HG02610 (cell line): ENCODE measurements around the gene CASTOR1.
A peak's percentile ranks its signal among the peaks of the same experiment; 100 is the strongest.

Experiments
- ATAC-seq: cut with Tn5 transposase; IDR thresholded peaks from one replicate; pipeline ENCODE4 v1.9.1; 2021; ENCODE audit warnings: mild to moderate bottlenecking, moderate library complexity; ENCODE audit not compliant: unreplicated experiment

CASTOR1 gene

DNA sequence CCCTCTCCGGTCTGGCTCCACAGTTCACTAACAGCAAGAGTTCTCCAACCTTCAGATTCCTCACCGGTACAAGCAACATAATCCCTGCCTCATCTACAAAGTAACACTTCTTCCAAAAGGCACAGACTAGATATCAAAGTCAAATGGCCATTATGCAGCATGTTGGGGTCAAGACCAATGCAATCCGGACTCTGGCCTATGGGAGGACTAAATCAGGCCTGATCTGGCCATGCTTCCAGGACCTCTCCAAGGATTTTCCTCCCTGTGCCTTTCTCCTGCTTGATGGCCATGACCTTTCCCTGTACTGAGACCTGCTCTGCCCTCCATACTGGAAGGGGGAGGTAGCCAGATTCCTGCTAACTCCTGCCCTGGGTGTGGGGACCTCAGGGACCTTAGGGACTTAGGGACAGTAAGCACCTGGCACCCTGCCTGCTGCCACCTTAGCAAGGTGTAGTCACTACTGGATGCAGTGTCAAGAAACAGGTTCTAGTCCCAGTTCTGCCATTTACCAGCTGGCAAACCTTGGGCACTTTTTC, 30.8 kb upstream of the CASTOR1 start:
- no peak for ATAC-seq

DNA sequence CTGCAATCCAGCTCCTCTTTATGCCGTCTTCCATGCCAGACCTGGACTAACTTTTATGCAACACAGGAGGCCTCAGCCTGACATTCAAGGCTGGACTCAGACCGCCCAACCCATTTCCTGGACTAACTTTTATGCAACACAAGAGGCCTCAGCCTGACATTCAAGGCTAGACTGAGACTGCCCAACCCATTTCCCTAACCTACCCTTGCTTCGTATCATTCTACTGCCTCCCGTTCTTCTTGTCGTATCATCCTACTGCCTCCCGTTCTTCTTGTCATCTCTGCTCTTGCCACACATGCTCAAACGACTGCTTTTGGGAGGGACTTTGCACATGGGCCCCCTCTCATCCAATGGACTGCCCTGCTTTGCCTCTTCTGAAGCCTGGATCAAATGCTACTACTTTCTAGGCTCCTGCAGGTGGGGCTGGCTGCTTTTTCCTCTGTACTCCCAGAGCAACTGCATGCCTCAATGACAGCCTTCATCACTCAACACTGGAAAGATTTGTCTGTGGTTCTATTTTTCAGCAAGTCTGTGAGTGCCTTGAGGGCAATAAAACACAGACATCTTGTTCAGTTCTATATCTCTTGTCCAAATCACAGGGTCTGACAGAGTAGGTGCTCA, 29.6 kb upstream of the CASTOR1 start:
- ATAC-seq, result no peak

DNA sequence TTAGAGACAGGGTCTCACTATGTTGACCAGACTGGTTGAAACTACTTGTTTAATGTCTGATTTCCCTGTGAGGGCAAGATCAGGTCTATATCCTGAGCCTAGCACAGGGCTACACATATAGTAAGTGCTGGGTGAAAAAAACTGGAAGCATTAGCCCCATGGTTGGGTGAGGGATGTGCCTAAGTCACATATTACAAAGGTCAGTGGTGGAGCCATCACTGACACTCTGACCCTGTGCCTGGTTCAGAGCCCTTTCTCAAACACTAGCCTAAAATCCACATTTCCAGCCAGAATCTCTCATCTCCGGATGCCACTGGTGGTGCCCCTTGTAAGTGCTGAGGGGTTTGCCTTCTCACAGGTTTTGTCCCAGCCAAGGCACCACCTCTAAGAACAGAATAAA, 28.5 kb upstream of the CASTOR1 start:
- ATAC-seq, result no peak

DNA sequence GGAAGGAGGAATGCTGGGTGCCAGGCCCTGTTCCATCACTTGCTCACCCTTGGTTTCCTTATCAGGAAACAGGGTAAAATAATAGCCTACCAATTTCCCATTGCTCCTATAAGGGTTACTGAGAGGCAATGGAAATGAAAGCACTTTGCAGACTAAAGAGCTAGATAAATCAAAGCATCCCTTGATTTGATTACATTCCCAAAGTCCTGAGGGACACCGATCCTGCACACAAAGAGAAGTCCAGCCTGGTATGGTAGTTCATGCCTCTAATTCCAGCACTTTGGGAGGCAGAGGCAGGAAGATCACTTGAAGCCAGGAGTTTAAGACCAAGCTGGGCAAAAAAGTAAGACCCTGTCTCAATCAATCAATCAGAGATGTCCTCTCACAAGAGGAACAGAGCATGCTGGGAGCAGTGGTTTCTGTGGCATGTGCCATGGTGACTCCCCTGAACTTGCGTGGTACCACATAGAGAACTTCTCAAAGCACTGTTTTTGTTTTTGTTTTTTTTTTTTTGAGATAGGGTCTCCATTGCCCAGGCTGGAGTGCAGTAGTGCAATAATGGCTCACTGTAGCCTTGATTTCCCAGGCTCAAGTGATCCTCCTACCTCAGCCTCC, 26.8 kb upstream of the CASTOR1 start:
- ATAC-seq, result no peak

DNA sequence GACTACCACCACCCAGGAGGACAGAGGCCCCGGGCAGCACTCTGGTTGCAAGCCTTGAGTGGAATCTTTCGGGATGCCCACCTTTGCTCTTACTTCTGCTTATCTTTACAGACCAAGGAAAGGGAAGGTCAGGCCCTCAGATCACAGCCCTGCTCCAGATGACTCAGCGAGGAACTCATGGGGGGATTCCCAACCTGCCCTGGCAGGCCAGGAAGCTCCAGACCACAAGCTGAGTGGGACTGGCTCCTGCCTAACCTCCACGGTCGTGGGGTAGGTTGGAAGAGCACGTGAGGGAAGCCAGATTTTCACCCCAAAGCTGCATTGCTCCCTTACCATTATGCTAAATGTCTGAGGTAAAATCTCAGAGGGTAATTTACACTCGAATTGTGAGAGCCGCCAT, 25.6 kb upstream of the CASTOR1 start:
- ATAC-seq, result peak; percentile 61

DNA sequence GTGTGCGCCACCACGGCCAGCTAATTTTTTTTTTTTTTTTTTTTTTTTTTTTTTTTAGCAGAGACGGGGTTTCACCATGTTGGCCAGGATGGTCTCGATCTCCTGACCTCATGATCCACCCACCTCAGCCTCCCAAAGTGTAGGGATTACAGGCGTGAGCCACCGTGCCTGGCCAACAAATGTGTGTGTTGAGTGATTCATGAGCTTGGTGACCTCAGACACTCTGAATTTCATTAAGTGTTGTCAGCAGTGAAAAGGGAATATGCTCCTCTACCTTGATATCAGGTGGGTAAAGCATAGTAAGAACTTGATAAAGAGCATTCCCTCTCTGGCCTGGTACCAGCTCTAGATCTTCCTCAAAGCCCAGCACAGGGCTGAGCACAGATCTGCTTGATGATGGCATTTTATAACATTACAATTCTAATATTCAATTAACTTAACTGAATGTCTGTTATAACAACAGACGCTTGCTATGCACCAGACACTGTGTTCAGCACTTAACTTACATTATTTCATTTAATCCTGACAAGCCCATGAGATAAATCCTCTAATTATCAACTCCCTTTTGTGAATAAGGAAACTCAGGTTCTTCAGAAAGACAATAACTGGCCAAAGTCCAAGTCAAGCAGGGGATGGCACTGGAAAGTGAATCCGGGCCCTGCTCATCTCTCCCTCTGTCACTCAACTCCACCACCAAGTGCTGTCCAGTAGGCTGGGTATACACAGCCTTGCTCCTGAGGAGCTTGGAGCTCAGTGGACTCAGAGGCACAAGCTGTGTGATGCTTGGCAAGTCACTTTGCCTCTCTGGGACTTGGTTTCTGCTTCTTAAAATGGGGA, 24.4 kb upstream of the CASTOR1 start:
- ATAC-seq, result no peak

DNA sequence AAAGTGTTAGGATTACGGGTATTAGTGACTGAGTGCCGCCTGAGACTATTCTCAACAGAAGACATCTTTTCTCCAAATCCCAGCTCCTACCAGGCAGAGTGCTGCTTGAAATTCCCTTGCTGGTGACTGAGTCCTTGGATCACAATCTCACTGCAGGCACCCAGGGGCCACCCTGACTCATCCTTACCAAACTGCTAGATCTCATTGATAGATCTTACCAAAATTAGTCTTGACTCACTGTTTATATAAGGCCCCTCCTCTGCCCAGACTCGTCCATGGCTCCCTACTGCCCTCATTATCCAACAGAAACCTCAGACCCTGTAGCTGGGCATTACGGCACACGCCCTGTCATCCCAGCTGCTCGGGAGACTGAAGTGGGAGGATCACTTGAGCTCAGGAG, 22.7 kb upstream of the CASTOR1 start:
- no peak for ATAC-seq

DNA sequence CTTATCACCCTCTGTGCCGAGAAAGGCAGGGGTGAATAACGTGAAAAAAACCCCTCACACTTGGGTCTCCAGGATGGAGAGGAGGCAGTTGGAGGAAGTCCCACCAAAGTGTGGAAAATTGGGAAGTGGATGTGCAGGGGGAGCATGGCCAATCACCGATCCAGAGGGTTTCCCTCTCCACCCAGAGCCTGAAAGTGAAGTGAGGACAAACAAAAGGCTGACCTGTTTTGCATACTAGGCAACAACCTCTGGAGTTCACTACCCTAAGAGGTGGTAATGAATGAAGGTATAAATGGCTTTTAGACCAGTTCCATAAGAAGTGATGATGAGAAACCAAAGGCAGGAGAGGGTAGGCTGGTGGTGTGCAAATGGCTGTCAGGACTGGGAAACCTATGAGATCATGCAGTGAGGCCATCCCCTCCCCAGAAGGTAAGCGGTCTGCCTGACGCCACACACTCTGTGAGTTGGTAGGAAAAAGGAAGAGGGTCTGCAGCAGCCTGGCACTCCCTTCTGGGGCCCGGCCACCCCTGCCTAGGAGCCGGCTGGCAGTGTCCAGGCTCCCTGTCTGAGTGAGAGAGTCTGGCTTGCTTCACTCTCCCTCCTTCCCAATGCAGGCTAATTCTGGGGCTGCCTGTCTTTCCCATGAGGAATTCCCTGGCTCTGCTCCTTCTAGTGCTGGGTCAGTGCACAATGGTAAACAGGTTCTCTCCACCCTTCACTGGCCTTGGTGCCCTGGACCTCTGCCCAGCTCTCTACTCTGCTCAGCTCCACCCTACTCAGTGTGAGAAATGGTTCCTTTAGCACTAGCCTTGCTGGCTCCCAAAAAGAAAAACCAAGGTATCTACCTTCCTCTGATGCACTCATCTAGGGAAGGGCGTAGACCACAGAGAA, 21.8 kb upstream of the CASTOR1 start:
- ATAC-seq, result no peak

DNA sequence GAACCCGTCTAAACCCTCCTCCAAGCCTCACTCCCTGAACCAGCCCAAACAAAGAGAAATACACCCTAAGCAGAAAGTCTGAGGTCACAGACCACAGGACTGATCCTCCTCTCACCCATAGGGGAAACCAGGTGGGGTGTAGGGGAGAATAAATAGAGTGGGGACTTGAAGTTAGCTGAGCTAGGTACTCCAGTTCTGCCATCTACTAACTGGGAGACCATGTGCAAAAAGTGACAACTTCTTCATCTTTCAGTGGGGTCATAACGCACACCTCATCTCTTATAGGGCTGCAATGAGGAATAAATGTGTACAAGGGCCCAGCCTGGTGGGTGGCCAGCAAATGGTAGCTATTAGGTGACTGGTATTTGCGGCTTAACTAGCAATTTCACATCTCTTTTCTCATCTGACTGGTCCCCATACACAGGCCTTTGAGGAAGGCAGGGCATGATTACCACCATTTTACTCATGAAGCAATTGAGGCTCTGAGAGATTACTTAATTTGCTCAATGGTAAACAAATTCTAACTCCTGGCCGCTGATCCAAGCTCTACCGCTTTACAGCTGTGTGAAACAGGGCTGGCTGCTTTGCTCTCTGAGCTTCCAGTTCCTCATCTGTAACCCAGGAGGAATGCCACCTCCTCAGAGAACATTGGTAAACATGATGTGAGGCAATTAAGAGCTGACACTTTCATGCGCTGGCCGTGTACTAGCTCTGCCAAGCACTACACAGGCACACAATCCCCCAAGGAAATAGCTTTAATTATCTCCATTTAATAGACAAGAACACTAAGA, 20.8 kb upstream of the CASTOR1 start:
- ATAC-seq, result no peak

DNA sequence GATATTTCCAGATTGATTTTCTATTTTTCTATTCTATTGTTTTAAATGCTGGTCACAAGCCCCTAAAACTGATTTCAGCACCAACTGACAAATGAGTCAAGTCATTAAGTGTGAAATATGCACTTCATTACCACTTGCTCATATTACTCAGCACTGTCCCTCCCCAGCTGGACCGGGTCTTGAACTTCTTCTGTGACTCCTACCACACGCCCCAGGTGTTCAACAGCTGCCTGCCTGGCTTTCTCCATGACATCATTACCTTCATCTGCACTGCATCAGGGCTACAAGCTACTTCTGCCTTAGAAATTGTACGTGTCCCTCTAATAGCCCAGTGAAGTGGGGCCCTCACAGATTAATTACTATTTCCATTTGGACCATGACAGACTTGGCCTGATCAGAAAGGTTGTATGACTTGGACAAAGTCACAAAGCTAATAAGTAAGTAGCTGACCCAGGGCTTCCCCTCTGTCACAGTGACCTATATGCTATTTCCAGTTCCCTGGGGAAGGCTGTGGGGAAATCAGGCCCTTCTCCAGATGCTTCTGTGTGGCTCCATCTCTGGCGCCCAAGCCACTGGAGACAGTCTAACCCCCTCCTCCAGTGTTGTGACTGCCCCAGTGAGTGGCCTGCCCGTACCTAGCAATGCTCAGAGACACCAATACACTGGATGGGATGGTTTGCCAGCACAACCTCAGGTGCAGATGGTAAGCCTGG, 19.4 kb upstream of the CASTOR1 start:
- ATAC-seq, result peak; percentile 51

DNA sequence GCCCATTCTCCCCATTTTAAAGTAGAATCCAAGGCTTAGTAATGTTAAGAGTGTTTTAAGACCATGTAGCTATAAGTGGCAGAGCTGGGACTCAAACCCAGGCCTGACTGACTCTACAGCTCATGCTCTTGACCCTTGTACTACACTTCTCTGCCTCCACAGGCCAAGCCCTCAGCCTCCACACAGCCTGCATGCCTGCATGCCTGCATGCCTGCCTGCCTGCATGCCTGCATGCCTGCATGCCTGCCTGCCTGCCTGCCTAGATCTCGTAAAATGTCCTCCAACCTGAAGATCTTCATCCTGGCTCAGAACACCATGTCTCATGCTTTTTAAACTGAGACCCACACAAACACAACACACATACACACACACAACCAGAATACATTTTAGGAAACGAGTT, 18.8 kb upstream of the CASTOR1 start:
- no peak for ATAC-seq

DNA sequence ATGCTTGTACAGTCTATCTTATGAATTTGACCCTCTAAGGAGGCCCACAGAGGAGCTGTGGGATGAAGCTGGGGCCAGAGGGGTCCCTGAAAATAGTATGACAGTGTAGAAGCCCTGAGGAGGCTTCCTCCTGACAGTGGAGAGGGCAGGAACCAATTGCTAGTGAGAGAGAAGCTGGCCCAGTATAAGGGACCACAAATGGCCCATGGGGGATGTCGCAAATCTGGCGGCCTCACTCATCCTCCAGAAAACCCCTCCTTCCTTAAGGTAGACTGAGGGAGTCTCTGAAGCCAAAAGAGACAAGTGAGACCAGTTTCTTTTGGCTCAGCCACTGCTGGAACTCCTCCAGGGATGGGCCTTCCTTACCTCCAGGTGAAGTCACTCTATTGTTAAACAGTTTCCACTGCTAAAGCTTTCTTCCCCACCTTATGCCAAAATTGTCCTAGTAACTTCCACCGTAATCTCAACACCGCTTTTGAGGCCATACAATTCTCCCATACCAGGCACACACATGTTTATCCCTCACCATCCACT, 17.8 kb upstream of the CASTOR1 start:
- no peak for ATAC-seq

DNA sequence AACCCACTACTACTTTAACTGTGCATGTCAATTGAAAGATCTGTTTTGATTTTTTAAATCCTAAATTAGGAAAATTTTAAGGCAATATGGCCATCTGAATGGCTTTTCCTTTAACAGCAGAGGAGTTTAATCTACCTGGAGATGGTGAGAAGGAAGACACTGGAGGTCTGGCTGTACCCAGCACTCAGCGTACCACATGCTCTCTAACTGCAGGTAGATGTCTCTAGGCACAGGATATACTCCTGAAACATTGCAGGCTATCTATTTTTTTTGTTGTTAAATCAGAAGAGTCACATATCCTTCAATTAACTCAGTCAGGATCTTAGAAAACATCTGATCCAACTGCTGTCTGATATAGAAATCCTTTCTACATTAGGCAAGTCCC, 17.3 kb upstream of the CASTOR1 start:
- no peak for ATAC-seq

DNA sequence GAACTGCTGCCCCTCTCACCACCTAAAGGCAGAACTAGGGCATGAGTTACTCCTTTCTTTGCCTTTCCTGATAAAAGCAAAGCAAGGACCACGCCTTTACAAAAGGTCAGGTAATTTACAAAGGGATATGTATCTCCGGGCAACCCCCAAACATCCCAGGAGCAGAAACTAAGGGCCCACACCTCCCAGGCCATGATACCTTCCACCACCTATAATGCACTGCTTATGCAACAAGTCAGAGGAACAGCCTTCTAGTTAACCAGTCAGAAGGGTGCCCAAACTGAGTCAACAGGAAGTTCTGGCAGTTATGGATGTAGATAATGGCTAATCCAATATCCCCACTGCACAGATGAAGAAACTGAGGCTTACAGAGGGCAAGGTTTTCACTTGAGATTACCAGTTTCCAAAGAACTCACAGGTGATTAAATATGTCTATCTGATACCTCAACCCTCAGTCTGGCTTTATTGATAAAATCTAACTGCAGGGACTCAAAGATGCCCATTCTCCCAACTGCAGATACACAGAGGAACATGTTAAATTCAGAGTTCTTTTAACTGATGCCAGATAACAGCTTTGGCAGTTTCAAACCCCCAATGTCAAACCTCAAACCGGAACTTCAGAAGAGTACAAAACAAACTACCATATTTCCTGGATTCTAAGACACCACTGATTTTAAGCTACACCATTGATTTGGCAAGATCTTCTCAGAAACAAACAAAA, 16.8 kb upstream of the CASTOR1 start:
- ATAC-seq, result no peak

DNA sequence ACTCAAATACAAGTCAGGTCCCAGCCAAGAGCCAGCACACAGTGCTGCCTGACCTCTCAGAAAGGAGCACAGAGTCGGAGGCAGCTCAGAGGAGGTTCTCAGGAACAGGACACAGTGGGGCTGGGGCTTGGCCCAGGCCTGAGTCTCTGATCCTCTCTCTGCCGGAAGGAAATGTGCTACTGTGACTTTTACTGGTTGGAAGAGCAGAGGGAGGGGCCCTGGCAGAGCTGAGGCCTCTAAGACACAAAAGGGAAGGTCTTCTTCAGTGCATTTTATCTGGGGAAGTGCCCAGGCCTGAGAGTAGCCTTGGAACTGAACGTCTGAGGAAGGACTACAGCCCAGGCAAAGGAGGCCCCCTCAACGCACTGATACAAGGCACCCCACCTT, 16.2 kb upstream of the CASTOR1 start:
- peak; percentile 47 for ATAC-seq

DNA sequence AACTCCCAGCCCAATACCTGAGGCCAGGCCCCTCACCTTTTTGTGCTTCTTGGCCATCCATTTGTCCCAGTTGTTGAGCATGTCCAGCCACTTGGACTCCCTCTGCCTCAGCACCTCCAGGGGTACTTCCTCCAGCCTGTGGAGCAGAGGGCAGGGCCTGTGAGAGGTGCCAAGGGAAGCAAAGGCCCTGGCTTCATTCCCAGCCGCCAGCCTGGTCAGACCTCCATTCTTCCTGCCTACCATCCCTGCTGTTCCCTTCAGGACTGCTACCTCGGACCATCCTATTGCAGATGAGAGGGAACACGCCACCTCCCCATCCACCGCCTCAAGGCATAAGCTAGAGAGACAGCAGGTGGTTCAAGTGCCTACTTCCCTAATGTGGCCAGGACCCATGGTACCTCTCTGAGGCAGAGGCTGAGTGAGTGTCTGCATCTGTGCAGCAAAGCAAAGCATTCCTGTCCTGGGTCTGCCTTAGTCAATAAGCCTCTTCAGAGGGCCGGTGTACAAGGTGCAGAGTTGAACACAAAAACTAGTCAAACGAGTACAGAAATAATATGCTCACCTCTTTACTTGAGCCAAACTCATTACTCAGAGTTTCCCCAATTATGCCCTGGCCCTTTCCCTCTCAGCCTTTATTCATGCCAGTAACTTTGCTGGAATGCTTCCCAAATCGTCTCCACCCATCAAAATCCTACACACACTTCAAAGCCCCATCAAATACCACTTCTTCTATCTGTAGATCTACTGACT, 15.4 kb upstream of the CASTOR1 start:
- ATAC-seq, result no peak

DNA sequence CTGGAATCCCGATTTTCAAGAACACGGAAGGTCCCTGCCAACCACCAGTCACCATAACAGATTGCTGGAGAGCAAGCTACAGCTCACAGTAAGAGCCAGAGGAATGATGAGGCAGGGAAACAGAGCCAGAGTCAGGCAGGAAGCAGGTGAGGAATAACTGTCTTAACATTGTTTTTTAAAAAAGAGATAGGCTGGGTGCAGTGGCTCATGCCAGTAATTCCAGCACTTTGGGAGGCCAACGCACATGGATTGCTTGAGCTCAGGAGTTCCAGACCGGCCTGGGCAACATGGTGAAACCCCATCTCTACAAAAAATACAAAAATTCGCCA, 13.5 kb upstream of the CASTOR1 start:
- ATAC-seq, result no peak
